ENCODE measurements around the gene ZNF503.
"Not testable (repeated sequence)": the region's sequence is repeated elsewhere in the genome, so short reads cannot be mapped to it uniquely, and the experiment has no call there.

Gene ZNF503

GRCh38 chr10:75395066-75395931 is 6.3 kb downstream of the ZNF503 start:
- DNase-seq (ENCODE audit: low read depth) = no peak

- no peak for DNase-seq (ENCODE audit: low read depth)
These were observed 7.3 kb downstream of the ZNF503 start for GRCh38 chr10:75394221-75394620.

GRCh38 chr10:75392744-75393143 is 8.8 kb downstream of the ZNF503 start:
- no peak for DNase-seq (ENCODE audit: low read depth)

GRCh38 chr10:75392271-75392670 is 9.3 kb downstream of the ZNF503 start:
- no peak for DNase-seq (ENCODE audit: low read depth)

GRCh38 chr10:75390178-75390577 is 11.4 kb downstream of the ZNF503 start:
- no peak for DNase-seq (ENCODE audit: low read depth)

GRCh38 chr10:75388082-75388481 is 13.5 kb downstream of the ZNF503 start:
- no peak for DNase-seq (ENCODE audit: low read depth)

GRCh38 chr10:75386128-75386527 is 15.4 kb downstream of the ZNF503 start:
- no peak for DNase-seq (ENCODE audit: low read depth)

GRCh38 chr10:75379817-75380216 is 21.7 kb downstream of the ZNF503 start:
- no peak for DNase-seq (ENCODE audit: low read depth)

- DNase-seq (ENCODE audit: low read depth) = no peak
These were observed 22.3 kb downstream of the ZNF503 start for GRCh38 chr10:75379212-75379724.

GRCh38 chr10:75378379-75378778 is 23.2 kb downstream of the ZNF503 start:
- no peak for DNase-seq (ENCODE audit: low read depth)

GRCh38 chr10:75377869-75378268 is 23.7 kb downstream of the ZNF503 start:
- DNase-seq (ENCODE audit: low read depth) = no peak

GRCh38 chr10:75375838-75376237 is 25.7 kb downstream of the ZNF503 start:
- DNase-seq (ENCODE audit: low read depth) = no peak

- DNase-seq (ENCODE audit: low read depth) = no peak
These were observed 30.6 kb downstream of the ZNF503 start for GRCh38 chr10:75371010-75371409.

GRCh38 chr10:75369838-75370237 is 31.7 kb downstream of the ZNF503 start:
- DNase-seq (ENCODE audit: low read depth) = not testable (repeated sequence)

GRCh38 chr10:75367901-75368300 is 33.7 kb downstream of the ZNF503 start:
- DNase-seq (ENCODE audit: low read depth) = no peak

GRCh38 chr10:75367021-75367487 is 34.5 kb downstream of the ZNF503 start:
- no peak for DNase-seq (ENCODE audit: low read depth)

GRCh38 chr10:75363431-75363830 is 38.1 kb downstream of the ZNF503 start:
- no peak for DNase-seq (ENCODE audit: low read depth)

- DNase-seq (ENCODE audit: low read depth) = not testable (repeated sequence)
These were observed 41.7 kb downstream of the ZNF503 start for GRCh38 chr10:75359876-75360275.

- DNase-seq (ENCODE audit: low read depth) = peak; percentile 55
These were observed 42.6 kb downstream of the ZNF503 start for GRCh38 chr10:75358835-75359421.

GRCh38 chr10:75358132-75358531 is 43.4 kb downstream of the ZNF503 start:
- DNase-seq (ENCODE audit: low read depth) = no peak

- DNase-seq (ENCODE audit: low read depth) = no peak
These were observed 44.1 kb downstream of the ZNF503 start for GRCh38 chr10:75357500-75357899.

- DNase-seq (ENCODE audit: low read depth) = no peak
These were observed 45.1 kb downstream of the ZNF503 start for GRCh38 chr10:75356484-75356883.

- DNase-seq (ENCODE audit: low read depth) = no peak
These were observed 45.9 kb downstream of the ZNF503 start for GRCh38 chr10:75355706-75356105.
